NCI-H345 (cell line): ENCODE data around the gene CCDC85C.
A peak's percentile ranks its signal among the peaks of the same experiment; 100 is the strongest.

Experiments
- DNase-seq: peaks from one replicate; lab custom pipeline; 2025; lab: John Stamatoyannopoulos, UW

Gene CCDC85C

GRCh38 chr14:99630202-99630601 lies 26.2 kb upstream of the CCDC85C start:
- no peak for DNase-seq

GRCh38 chr14:99628887-99629618 lies 25.0 kb upstream of the CCDC85C start:
- peak; percentile 67 for DNase-seq

GRCh38 chr14:99627510-99628381 lies 23.7 kb upstream of the CCDC85C start:
- no peak for DNase-seq

GRCh38 chr14:99627100-99627499 lies 23.1 kb upstream of the CCDC85C start:
- no peak for DNase-seq

- DNase-seq: no peak
Measured at GRCh38 chr14:99626041-99626648, 22.1 kb upstream of the CCDC85C start.

GRCh38 chr14:99625476-99625875 lies 21.5 kb upstream of the CCDC85C start:
- no peak for DNase-seq

GRCh38 chr14:99624971-99625370 lies 21.0 kb upstream of the CCDC85C start:
- DNase-seq: no peak

- no peak for DNase-seq
Measured at GRCh38 chr14:99624024-99624423, 20.0 kb upstream of the CCDC85C start.

- DNase-seq: no peak
Measured at GRCh38 chr14:99621948-99622347, 17.9 kb upstream of the CCDC85C start.

- DNase-seq: no peak
Measured at GRCh38 chr14:99619835-99620834, 16.1 kb upstream of the CCDC85C start.

- DNase-seq: no peak
Measured at GRCh38 chr14:99616832-99617800, 13.1 kb upstream of the CCDC85C start.

- DNase-seq: no peak
Measured at GRCh38 chr14:99615497-99616157, 11.6 kb upstream of the CCDC85C start.

- no peak for DNase-seq
Measured at GRCh38 chr14:99612738-99613330, 8.8 kb upstream of the CCDC85C start.

GRCh38 chr14:99612071-99612737 lies 8.2 kb upstream of the CCDC85C start:
- DNase-seq: no peak

GRCh38 chr14:99611646-99612045 lies 7.6 kb upstream of the CCDC85C start:
- DNase-seq: no peak

- DNase-seq: no peak
Measured at GRCh38 chr14:99609245-99610170, 5.5 kb upstream of the CCDC85C start.

GRCh38 chr14:99608591-99608990 lies 4.6 kb upstream of the CCDC85C start:
- no peak for DNase-seq

- no peak for DNase-seq
Measured at GRCh38 chr14:99606359-99606758, 2.4 kb upstream of the CCDC85C start.
